Measurements from ENCODE around the gene CLMN.
"Not testable (repeated sequence)": the region's sequence is repeated elsewhere in the genome, so short reads cannot be mapped to it uniquely, and the experiment has no call there.

Gene CLMN

DNA sequence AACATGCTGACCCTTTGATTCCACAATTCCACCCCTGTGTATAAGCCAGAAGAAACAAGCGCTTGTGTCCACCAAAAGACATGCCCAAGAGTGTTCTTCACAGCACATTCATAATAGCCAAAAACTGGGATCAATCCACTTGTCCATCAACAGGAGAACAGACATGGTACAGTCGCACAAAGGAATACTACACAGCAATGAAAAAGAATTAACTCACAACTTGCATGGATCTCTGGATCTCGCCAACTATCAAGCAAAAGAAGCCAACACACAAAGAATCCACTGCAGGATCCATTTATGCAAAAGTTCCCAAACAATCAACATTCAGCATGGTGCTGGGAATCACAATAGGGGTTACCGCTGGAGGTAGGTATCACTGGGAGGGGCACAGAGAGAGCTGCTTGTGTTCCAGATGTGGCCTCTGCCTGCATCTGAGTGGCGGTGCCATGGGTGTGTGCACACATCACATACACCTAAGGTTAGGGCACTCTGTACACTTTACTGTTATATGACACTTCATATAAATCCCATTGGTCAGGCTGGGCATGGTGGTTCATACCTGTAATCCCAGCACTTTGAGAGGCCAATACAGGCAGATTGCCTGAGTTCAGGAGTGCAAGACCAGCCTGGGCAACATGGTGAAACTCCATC, 30.9 kb downstream of the CLMN start:
- DNase-seq (ENCODE audit: low read depth in 2 of 2): no peak

DNA sequence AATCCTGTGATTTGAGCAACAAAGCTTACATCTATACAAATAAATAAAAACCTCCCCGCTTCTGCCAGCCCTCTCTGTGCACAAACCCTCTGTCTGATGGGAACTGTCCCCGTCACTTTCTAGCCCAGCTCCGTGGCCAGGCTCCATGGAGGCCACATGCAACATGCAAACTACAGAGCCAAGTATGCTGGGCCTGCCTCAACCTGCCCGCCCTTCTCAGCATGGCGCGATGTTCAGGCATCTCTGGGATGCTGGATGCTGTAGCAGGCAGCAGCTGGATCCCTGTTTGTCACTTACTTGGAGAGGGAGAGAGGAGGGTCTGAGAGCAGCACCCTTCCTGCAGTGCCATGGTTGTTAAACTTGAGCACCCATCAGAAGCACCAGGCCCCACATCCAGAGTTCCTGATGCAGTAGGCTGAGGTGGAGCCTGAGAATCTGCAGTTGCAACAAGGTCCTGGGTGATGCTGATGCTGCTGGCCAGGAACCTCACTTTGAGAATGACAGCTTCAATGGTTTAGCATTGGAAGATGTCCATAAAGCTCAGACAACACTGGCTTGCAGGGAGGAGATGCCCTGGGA, 32.4 kb downstream of the CLMN start:
- DNase-seq (ENCODE audit: low read depth in 2 of 2): no peak

DNA sequence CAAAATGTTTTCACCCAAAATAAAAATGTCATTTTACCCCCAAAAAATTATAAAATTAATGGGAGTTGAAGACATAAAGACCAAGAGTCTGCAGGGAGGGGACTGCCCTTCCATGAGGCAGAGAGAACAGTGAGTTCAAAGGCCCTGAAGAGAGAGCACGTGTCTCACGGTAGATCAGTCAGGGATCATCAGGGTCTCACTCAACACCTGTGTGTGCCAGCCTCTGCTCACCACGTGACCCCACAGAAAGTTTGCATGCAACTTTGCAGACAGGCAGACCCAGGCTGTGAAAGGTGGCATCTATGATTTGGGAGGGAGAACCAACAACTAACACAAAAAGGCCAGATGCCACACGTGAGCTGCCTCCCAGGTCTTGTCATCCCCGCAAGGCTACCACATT, 33.1 kb downstream of the CLMN start:
- DNase-seq (ENCODE audit: low read depth in 2 of 2): no peak

DNA sequence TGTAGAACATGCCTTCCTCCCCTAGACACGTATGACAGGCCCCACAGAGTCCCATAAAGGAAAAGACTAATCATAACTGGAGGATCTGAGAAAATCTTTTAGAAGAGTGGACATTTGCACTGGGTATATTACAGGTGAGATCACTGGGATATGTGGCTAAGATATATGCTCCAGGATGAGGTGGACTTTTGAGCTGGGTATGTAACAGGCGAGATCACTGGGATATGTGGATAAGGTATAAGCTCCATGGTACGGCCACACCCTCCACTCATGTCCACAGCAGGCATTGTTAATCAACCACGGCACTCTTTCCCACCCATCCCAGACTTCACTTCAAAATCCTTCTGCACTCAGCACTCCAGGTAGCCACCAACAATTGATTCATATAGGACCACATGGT, 34.1 kb downstream of the CLMN start:
- no peak for DNase-seq (ENCODE audit: low read depth in 2 of 2)

DNA sequence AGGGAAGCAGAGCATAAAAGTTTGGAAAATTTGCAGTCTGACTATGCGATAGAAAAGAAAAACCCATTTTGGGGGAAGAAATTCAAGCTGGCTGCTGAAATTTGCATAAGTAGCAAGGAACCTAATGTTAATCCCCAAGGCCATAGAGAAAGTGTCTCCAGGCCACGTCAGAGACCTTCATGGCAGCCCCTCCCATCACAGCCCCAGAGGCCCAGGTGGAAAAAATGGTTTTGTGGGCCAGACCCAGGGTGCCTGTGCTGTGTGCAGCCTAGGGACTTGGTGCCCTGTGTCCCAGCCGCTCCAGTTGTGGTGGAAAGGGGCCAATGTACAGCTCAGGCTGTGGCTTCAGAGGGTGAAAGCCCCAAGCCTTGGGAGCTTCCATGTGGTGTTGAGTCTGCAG, 35.9 kb downstream of the CLMN start:
- not testable (repeated sequence) for DNase-seq (ENCODE audit: low read depth in 2 of 2)

DNA sequence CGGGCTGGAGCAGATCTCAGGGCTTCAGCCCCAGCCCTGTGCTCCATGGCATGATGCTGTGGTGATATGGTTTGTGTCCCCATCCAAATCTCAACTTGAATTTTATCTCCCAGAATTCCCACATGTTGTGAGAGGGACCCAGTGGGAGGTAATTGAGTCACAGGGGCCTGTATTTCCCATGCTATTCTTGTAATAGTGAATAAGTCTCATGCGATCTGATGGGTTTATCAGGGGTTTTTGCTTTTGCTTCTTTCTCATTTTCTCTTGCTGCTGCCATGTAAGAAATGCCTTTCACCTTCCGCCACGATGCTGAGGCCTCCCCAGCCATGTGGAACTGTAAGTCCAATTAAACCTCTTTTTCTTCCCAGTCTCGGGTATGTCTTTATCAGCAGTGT, 36.7 kb downstream of the CLMN start:
- not testable (repeated sequence) for DNase-seq (ENCODE audit: low read depth in 2 of 2)

DNA sequence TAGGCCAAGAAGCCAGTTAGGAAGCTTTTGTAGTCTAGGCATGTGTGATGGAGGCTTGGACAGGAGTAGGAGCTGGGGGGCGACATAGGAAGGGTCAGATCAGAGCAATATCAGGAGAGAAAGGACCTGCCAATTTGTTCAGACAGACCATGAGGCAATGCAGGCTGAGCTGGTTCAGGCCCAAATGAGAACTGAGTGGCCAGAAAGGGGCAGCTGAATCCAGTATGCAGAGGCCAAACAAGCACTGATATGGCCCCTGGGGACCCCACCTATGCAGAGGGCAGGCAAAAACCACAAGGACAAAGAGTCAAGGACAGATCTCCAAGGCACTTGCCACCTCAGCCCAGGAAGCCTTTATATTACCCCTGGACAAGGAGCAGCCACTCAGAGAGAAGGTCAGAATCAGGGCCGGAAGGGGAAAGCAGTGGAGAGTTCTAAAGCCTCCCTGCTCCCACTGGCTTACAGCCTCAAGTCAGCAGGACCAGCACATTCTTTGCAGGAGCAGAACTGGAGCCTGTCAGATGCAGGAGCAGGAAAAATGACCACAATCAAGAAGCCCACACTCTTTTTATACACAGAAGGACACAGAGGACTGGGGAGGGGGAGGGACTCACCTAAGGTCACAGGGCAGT, 37.2 kb downstream of the CLMN start:
- DNase-seq (ENCODE audit: low read depth in 2 of 2): no peak

DNA sequence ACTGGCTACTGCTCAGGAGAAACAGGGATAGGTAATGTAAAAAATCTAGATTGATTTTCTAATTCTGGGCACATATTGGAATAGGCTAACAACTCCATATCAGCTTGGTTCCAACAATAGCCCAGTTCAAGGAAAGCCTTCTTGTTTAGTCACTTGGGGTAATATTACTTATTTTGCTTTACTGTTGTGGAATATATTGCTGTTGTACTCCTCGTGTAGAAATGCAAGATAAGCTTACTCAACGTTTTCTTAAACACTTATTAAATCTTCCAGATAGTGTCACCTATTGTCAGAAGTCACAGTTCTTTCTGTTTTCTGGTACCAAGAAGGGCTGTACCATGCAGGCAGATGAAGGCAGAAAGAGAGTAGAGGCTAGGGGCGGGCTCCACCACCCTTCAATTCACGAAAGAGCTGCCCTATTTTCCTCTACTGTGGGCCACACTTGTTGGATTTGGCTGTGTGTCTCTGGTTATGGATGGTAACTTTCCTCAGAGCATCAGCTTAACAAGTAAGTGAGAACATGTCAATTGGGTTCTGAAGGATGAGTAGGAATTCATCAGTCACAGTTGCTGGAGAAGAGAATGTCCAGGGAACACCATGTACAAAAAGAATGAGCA, 38.0 kb downstream of the CLMN start:
- DNase-seq (ENCODE audit: low read depth in 2 of 2): no peak

DNA sequence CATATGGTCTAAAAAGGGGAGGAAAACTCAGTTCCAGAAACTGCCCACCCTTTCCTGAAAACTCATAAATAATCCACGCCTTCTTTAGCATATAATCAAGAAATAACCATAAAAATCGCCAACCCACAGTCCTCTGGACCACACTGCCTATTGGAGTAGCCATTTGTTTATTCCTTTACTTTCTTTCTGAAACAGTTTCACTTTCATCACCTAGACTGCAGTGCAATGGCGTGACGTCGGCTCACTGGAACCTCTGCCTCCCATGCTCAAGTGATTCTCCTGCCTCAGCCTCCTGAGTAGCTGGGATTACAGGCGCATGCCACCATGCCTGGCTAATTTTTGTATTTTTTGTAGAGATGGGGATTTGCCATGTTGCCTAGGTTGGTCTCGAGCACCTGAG, 44.2 kb downstream of the CLMN start:
- DNase-seq (ENCODE audit: low read depth in 2 of 2): no peak

DNA sequence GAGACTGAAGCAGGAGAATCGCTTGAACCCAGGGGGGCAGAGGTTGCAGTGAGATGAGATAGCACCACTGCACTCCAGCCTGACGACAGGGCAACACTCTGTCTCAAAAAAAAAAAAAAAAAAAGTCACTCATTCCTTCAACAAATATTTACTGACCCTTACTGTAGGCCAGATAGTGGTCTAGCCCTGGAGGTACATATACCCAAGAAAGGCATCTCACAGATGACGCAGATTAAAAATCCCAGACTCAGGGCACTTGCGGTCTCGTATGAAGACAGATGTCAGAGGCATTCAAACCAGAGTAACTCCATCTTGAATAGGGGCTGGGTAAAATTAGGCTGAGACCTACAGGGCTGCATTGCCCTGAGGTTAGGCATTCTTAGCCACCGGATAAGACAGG, 44.8 kb downstream of the CLMN start:
- no peak for DNase-seq (ENCODE audit: low read depth in 2 of 2)

DNA sequence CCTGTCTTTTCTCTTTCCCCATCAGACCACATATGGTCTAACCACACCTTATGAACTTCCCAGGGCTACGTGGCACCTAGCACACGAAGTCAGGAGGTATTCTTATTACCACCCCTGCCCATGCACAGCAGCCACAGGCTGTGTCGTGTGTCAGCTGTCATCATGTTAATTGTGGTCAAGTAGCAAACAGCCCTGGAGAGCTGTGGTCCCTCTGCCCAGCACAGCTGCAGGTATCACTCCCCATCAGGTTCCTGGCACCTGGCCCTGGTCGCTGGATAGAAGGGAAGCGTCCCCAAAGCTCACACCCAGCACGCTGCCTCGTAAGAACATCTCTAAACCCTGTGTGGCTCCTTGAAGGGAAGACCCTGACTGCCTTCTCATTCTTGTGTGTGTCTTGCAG, 45.4 kb downstream of the CLMN start:
- no peak for DNase-seq (ENCODE audit: low read depth in 2 of 2)

DNA sequence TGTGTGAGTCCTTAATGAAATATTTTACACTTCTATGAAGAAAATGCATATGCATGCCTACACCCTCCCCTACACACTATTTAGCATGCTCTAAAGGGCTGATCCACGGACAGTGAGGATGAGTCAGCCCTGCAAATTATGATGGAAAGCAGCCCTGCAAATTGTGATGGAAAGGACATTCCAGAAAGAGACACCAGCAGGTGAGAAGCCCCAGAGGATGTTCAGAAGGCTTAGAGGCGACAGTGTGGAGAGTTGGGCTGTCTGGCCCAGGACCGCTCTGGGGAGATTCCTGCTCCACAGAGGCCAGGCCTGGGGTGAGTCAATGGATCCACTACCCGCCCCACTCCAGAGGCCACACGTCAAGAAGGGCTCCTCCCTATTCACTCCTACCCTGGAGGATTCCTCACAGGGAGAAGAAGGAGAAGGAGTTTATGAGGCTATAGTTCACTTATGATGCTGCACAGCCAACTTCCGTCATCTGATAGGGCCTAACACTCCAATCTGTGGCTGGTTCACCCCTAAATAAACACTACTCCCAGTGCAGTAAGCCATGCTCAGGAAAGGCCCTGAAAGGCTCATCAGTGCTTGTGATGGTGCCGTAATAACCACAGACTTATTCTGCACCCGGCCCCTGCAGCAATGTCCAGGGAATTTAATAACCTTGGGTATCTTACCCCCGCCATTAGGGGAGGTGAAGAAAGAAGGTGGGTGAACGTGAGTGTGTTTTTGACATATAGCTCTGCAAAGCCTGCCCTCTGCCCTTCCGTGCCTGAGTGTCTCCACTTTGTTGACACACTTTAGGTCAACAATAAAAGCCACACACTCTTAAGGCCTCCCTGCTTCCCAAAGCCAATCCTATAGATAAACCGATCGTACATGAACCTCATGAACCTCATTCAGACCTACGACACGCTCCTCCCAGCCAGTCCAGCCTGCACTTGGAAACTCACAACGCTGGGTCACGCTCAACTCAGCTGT, 46.4 kb downstream of the CLMN start:
- no peak for DNase-seq (ENCODE audit: low read depth in 2 of 2)

DNA sequence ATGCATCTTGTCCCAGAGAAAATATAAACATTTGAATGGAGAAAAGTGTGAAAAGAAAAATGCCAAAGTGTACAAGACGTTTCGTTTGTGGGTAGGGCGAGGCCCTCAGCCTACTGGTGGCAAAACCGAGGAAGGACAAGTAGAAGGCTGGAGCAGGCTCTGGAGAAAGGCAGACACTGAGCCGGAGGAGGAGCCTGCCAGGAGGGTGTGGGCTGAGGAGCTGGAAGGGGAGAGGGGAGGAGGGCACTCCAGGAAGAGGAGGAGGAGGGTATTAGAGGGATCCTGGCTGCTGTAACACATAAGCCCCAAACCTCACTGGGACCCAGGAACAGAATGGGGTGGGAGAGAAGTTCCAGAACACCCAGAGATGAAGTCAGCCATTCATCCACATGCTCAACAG, 47.7 kb downstream of the CLMN start:
- no peak for DNase-seq (ENCODE audit: low read depth in 2 of 2)

DNA sequence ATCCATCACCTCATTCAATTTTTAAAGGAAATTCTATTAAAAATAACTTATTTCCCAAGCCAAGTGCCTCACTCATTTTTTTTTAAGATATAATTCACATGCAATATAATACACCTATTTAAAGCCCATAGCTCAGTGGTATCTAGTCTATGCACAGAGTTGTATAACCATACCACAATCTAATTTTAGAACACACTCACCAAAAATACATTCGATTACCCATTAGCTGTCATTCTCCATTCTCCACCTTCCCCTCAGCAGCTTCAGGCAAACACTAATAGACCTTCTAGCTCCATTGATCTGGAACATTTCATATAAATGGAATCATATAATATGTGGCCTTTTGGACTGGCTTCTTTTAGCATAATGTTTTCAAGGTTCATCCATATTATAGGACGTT, 49.5 kb downstream of the CLMN start:
- DNase-seq (ENCODE audit: low read depth in 2 of 2): no peak

DNA sequence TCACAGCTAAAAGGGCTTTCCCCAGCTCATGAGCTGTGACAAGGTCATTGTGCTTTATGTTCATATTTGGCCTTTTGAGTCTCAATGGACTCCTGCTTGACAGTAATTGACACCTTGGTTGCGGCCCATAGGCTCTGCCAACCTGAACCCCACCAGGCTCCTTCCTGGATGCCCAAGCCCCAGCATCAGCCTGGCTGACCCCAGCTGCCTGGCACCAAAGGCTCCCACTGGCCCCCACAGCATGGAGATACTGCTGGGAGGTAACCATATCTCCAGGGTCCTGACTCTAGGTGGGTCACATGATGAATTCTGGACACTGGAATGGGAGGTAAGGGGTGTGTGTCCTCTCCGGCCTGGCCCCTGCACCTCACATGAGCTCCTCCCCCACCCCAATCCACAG, 50.2 kb downstream of the CLMN start:
- DNase-seq (ENCODE audit: low read depth in 2 of 2): no peak

DNA sequence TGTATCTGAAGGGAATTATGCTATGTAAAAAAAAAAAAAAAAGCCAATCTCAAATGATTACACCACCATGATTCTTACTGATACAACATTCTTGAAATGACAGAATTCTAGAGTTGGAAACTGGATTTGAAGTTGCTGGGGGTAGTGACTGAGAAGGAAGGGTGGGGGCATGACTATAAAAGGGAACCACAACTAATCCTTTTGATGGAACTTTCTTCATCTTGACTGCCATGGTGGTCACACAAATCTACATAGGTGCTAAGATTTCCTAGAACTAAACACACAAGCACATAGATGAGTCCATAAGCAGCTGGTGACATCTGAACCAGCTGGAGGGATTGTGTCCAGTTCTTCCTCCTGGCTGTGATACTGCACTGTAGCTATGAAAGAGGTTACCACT, 51.4 kb downstream of the CLMN start:
- DNase-seq (ENCODE audit: low read depth in 2 of 2): no peak

DNA sequence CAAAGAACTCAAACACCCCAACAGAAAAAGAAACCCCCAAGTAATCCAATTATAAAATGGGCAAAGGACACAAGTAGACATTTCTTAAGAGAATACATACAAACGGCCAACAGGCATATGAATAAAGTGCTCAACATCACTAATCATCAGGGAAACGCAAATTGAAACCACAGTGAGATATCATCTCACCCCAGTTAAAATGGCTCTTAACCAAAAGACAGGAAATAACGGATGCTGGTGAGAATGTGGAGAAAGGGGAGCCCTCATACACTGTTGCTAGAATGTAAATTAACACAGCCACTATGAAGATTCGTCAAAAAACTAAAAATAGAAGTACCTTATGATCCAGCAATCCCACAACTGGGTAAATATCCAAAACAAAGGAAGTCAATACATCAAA, 52.4 kb downstream of the CLMN start:
- no peak for DNase-seq (ENCODE audit: low read depth in 2 of 2)

DNA sequence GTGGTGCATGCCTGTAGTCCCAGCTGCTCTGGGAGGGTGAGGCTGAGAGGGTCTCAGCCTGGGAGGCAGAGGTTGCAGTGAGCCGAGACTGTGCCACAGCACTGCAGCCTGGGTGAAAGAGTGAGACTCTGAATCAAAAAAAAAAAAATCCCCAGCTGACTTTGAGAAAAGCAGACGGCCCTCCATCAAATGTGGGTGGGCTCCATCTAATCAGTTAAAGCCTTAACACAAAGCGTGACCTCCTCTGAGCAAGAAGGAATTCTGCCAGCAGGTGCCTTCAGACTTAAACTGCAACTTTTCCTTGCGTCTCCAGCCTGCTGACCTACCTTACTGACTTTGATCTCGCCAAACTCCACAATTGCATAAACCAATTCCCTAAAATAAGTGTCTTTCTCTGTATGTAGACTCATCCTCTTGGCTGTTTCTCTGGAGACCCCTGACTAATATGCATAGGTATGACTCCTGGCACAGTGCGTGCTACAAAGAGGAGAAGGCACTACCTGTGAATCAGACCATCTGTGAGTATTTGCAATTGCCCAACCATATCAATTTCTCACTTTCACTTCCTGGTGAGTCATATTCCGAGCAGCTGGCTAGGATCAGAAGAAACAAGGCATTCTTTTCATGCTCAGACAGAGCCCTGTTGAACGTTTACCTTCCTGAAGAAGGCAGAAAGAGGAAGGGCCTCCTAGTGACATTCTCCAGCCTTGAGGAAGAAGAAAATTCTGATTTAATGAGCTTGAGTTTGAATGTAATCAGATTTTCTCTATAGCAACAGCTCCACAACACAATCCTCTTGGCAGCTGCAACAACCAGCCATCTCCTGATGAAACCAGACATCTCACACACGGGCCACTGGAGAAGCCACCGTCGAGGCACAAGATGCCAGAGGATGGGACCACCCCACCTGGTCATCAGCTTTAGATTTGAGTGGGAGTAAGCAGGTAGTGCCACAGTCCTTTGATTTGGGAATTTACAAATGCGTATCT, 54.3 kb downstream of the CLMN start:
- no peak for DNase-seq (ENCODE audit: low read depth in 2 of 2)

DNA sequence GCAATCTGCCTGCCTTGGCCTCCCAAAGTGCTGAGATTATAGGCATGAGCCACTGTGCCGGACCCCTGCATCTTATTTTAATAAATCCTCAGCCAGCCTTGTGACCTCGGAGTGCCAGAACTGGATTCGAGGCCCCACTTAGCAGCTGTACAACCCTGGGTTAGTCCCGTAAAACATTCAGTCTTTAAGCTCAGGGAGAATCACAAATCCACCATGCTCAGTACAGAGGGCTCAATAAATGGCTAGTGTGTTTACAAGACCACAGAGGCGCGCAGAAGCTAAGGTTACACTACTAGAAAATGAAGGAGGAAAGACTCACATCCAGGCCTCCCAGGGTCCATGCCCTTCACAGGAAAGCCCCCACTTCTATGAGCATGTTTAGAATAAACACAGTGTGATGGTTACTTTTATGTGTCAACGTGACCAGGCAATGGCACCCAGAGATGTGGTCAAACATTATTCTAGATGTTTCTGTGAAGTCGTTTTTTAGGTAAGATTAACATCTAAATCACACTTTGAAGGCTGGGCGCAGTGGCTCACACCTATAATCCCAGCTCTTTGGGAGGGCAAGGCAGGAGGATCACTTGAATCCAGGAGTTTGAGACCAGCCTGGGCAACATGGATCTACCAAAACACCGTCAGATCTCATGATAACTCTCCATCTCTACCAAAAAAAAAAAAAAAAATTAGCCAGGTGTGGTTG, 55.3 kb downstream of the CLMN start:
- DNase-seq (ENCODE audit: low read depth in 2 of 2): no peak

Data from activated CD8-positive, alpha-beta memory T cell treated with anti-CD3 and anti-CD28 coated beads for 4 hours (primary cell).